NB4 (cell line): ENCODE measurements around the gene ARHGAP18.

ENCODE experiments used
- MYC ChIP-seq: IDR thresholded peaks from 2 replicates; pipeline ENCODE4 v1.6.1; 2011; ENCODE audit warnings: low read depth, low read length
- TF ChIP-seq, protein P1 (sequence below): IDR thresholded peaks from one replicate; pipeline ENCODE4 v1.5.1; 2012; ENCODE audit warnings: low read depth, low read length

DNA sequence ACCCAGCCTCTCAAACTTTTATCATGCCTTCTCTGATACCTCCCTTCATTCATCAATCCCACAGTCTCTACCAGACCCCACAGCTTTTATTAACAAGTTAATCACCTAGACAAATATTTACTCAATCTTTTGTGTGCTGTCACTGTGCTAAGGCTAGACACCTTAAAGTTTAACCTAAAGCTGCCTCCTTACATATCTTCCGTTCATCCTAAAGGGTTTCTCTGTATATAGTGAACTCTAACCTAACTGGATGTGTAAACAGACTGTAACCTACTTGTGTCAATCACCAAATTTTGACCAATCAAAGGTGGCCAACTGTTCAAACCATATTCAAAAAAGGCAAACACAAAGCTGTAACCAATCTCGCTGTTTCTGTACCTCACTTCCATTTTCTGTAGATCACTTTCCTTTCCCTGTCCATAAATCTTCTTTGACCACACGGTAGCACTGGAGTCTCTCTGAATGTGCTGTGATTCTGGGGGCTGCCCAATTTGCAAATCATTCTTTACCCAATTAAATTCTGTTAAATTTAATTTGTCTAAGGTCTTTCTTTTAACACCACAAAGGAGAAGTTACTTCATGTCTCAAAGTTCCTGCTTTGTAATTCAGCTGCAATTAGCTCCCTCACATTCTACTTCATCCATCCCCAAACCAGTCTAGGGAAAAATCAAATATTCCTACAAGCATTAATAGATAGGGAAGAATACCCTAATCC lies 72.5 kb downstream of the ARHGAP18 start:
- TF ChIP-seq, protein P1, sequence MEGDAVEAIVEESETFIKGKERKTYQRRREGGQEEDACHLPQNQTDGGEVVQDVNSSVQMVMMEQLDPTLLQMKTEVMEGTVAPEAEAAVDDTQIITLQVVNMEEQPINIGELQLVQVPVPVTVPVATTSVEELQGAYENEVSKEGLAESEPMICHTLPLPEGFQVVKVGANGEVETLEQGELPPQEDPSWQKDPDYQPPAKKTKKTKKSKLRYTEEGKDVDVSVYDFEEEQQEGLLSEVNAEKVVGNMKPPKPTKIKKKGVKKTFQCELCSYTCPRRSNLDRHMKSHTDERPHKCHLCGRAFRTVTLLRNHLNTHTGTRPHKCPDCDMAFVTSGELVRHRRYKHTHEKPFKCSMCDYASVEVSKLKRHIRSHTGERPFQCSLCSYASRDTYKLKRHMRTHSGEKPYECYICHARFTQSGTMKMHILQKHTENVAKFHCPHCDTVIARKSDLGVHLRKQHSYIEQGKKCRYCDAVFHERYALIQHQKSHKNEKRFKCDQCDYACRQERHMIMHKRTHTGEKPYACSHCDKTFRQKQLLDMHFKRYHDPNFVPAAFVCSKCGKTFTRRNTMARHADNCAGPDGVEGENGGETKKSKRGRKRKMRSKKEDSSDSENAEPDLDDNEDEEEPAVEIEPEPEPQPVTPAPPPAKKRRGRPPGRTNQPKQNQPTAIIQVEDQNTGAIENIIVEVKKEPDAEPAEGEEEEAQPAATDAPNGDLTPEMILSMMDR, result no peak
- no peak for TF ChIP-seq MYC
